Measurements from ENCODE around the gene CFAP91.

The CFAP91 gene

DNA sequence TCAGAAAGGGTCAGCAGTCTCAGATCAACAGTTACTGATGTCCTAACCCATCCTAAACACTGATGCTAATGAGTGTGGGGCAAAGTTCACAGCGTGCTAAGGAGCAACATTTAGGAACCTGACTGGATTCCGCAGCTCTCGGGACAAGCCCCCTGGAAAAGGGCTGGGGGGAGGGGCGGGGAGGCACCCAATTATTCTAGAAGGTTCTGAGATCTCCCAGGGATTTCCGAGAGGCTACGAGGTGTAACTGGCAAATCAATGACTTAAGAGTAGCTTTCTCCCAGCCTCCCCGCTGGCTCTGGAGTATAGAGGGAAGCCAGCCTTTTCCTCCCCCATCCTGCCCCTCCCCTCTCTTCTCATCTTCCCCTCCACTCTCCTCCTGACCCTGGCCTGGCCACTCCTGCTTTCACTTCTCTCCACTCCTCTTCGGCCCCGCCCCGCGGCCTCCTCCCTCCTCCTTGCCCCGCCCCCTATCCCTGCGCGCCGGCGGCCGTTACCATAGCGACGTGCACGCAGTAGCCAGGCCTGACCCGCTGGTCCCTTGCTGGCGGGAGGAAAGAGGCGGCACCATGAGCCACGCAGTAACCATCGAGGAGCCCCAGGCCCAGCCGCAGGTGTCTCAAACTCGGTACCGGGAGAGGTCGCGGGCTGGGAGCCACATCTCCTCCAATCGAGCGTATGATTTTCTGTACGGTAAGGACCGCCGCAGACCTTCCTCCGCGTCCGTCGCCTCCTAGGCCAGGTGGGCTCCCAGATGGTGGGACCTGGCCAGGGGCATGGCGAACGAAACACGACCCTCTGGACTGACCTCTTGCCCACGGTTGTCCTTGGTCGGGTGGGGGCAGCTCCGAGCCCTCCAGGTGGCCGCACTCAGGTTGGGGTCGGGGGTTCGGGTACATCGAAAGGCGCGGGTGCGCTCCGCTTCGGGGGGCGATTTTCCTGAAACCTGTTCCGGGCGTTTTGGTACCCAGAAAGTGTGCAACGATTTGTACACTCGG is at the start of gene CFAP91:
CFAP91 (plus strand) TSS at position 493 of the 998 bp plus-strand sequence; CDS start at position 570, 77 bp downstream.
- FAIRE-seq: no peak

DNA sequence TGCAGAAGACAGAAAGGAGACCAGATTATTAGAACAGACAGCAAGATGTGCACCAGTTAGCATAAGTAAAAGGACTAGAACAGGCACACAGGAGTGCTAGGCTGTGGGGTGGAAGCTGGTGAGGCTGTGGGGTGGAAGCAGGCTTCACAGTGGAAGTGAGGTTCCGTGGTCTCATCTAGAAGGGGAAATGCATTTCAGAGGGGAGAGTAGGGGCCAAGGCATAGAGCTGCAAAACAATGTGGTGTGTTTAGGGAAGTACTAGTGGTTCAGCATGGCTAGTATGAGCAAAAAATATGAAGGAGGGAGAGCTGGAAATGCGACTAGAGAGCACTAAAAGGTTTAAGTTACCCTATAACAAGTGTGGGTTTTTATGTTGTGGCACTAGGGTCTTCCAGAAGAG is 48.9 kb upstream of the CFAP91 start:
- FAIRE-seq: no peak

DNA sequence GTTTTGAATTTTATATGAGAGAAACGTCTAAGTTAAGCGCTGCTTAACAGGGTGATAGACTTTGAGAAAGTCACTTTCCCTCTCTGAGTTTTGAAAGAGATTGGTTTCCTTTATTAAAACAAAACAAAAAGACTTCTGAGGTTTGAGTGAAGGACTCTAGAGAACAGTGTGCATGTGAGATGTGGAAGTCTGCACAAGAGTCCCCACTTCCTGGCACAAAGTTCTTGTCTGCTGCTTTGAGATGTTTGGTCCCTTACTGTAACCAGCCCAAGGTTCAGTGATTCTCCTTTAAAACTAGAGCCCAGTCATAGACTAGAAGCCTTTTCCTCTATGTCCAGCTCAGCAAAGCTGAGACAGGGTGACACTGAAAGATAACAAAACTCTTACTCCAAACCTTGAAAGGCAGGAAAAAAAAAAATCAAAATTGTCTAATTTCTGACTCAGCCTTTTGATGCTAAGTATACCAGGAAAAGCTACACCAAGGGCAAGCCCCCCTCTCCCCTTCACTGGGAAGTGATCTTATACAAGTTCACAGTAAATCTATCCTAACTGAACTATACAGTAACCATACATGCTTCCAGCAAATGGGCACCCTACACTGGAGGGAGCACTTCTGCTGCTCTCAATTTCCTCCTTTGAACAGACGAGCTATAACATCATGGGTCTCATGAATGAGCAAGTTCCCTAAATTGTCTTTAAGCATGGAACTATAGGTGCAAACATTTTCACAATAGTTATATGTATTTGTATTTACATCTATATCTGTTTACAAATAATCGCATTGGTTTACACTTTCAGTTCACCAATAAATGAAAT is 44.7 kb upstream of the CFAP91 start:
- FAIRE-seq: no peak

DNA sequence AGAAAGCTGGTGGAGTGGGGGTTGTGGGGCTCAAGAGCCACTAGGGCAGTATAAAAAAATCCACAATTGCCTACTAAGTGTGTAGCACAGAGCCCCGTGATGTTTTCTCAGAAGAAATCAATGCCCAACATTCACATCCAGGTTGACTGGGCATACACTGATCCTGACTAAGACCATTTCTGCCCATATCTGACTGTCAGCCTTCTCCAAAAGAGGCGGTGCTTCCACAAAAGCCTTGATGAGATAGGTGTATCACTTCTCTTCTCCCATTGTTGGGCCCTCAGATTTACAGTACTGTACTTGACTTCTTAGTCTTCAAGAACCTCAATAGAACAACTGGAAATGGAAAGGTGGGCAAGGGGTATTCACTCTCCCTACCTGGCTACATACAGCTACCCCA is 43.8 kb upstream of the CFAP91 start:
- FAIRE-seq: no peak

DNA sequence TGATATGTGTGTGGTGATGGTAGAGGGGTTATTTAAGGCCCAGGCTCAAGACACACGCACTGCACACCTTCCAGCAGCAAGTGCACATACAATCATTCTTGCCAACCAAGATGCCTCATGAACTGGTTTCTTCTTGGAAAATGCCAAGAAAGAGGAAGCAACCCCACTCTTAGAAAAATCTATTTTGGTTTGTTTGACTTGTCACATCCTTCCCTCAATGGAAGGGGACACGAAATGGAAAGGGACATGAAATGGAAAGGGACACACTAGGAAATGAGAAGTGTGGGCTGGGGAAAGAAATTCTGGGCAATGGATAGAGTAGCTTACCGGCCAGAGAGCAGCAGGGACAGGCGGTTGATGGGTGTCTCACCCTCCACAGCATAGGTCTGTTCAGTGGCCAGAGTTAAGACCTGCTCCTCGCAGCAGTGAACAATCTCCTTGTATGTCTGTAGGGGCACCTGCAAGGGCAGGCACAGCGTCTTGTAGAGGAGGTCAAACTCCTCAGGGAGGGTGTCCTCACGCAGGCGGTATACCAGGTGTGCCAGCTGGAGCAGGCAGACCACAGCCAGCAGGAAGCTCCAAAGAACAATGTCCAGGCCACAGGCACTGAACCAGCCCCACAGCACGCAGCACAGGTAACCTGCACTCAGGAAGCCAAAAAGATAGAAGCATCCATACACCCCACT is 43.1 kb upstream of the CFAP91 start:
- FAIRE-seq: no peak

DNA sequence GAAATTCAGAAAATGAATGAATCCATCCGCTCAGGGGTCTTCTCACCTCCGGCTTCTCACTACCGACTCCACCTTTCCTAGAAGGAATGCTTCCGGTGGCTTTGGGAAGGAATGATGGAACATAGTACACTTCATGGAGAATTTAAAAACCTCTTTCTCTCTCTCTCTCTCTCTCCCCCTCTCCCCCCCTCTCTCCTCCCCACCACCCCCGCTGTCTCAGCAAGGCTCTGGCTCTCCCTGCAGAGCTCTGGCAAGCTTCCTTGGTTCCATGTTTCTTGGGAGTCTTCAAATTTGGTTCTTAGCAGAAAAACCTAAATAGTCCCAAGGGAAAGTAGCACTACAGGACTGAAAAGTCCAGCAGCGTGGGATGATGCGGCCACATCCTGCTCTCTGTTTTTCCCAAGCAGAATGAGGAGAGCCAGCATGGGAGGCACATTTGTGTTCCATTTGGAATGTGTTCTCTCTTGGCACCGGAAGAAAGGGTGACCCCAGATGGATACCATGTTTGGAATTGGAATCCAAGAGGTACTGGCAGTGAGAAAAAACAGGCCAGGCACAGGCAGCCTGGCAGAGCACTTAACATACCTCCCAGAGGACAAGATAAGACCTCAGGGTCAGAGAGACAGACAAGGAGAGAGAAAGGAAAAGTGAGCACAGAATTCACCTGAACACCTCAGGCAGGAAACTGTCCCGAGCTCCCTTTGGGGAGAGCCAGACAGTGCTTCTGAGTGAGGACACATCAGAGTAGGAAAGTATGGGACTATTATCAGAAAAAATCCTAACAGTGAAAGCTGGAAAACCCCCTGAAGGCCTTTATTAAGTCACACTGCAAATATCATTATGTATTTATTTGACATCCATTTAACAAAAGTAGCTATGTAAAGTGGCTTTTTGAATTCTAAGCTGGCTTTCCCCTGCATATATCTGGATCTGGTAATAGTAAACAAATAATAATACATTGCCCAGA is 42.1 kb upstream of the CFAP91 start, which contains the start of gene POPDC2:
POPDC2 (minus strand) TSS at position 116 of the 967 bp plus-strand sequence. CDS start 166 bp downstream, outside the sequence.
- FAIRE-seq: no peak

DNA sequence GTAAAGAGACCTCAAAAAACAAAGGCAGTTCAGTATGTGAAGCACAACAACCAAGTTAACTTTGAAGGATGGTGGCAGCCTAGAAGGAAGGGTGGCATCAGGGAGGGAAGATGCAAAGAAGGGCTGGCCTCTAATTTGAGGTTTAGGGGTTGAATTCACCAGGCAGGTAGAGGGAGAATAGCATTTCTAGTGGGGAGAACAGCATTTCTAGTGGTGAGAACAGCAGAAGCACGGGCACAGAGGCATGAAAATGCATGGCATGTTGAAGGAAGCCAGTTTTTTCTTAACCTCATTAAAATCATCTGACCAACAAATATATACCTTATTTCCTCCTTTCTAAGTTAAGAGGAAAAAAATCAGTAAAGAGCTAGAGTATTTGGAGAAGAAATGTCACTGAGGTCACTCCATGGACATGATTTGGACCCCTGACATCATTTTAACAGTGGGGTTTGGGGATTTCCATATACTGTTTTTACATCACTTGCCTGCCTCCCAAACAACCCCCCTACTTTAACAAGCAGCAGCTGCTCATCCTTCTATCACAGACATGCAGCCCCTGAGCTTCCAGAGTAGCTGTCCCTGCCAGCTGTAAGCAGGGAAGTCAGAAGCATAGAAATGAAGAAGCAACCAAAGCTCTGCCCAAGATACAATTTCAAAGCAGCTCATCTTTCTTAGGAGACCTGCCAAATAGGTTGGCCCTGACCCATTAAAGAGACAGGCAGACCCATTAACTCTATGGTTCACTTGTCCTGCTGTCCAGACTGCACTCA is 40.0 kb upstream of the CFAP91 start:
- FAIRE-seq: no peak

DNA sequence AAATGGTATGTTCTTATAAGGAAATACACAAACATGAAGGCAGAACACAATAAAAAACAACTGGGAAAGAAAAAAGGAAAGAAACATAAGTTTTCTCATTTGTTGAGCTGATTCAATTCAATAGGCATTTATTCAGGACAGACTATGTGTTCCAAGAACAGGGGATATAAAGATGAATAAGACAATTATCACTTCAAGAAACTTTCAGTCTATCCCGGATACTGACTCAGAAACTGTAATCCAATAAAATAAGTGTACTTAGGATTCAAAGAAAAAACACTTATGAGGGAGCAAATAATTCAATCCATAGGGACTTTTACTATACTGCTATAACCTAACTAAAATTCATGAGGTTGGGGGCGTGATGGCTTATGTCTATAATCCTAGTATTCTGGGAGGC is 38.9 kb upstream of the CFAP91 start:
- no peak for FAIRE-seq

DNA sequence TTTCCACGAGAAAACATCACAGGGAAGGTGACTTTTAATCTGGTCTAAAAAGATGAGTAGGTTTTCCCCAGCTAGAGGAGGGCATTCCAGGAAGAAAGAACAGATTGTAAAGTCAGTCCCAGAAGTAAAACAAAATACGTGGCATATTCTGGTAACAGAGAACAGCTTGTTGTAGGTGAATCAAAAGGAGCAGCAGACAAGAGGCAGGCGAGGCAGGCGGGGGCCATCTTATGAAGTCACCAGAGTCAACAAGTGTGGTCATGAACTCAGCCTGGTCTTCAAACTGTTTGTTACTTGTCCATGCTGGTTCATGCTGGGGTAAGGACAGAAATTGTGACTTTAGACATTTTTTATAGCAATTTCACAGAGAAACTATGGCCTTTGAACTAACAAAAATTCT is 38.5 kb upstream of the CFAP91 start:
- no peak for FAIRE-seq

DNA sequence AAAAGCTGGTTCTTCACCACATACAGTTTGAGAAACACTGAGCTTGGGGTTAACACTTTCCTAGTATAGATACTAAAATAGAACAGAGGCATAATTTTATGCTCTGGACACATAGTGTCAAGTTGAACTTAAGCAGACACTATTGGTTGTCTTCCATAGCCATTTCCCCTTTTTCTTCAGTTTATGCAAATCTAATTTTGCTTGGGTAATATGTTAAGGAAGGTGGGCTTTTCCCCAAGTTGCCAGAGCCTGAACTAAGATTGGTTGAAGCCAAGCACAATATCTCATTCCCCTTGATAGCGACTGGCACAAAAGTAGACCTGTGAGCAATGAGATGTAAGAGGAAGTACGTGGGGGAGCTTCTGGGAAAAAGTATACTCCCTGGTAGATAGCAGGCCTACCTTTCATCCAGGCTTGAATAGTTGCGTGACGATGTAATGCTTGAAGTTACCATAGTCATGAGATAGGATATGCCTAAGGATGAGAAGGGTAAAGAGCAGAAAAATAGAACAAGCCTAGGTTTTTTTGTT is 37.9 kb upstream of the CFAP91 start:
- FAIRE-seq: no peak

DNA sequence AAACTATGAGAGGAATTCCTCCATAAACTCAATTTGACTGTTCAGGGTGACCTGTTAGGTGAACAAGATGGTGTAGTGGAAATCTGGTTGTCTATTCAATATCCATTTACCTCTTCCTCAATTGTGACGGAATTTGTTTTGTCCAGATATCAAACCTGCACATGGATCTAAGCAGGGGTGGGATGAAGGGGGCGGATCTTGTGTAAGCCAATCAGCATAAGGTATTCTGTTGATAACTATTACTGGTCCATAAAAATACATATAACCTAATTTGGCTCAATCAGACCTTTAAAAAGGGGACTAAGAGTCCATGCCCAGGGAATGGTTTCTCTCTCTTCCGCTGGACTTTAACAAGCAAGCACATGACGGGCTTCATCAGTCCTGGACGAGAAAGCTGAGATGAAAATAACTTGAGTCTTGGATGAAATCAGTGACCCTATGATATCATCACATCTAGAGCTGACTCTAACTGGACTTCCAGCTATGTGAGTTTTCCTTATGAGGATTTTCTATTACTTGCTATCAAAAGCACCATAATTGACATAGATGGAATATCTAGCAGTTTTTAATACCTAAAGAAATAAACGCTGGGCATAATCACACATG is 36.8 kb upstream of the CFAP91 start:
- no peak for FAIRE-seq

DNA sequence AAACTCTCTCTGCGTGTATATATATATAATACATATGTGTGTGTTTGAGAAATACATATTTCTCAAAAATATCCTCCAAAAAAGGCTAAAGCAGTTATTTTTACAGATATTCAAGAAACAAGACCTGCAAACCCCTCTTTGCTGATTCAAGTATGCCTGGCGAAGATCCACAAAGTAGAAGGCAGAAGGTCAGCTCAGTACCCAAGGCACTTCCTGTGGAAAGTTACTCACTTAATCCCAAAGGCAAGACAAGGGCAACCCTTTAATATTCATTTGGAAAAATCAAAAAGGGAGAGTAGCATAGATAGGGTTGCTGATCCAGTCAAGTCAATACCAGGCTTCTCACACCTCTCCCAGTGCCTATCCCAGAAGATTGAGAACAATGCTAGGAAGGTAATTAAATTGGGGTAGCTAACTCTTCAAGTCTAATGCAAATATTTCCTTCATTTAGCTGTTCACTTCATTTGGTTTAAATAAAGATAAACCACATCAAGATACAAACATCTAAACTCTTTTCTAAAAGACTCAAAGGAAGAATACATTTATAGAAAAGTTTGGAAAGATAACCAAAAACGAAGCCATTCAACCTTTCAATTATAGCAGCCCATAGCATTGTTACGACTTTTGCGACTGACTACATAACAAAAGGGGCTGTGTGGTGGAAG is 32.8 kb upstream of the CFAP91 start:
- FAIRE-seq: no peak

DNA sequence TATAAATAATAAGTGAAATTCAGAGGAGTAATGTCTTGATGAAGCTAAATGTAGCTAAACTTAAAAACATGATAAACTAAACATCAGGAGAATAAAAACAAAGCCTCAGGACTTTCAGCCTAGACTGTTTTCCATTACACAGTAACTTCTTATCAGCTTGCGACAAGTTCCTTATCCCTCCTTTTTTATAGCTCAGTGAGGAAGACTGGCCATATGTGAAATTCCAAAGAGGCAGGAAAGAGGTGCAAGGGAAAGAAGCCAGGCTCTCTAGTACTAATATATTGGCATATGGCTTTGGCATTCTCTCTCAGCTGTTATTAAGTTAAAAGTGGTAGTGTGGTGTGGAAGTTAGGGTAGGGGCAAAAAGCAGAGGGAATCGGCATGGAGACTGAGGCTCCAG is 30.0 kb upstream of the CFAP91 start:
- FAIRE-seq: no peak

DNA sequence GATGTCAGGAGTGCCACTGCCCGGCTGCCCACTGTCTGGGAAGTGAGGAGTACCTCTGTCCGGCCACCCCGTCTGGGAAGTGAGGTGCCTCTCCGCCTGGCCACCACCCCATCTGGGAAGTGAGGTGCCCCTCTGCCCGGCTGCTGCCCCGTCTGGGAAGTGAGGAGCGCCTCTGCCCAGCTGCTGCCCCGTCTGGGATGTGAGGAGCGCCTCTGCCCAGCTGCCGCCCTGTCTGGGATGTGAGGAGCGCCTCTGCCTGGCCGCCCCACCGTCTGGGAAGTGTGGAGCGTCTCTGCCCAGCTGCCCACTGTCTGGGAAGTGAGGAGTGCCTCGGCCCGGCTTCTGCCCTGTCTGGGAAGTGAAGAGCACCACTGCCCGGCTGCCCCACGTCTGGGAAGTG is 28.9 kb upstream of the CFAP91 start:
- FAIRE-seq: no peak

DNA sequence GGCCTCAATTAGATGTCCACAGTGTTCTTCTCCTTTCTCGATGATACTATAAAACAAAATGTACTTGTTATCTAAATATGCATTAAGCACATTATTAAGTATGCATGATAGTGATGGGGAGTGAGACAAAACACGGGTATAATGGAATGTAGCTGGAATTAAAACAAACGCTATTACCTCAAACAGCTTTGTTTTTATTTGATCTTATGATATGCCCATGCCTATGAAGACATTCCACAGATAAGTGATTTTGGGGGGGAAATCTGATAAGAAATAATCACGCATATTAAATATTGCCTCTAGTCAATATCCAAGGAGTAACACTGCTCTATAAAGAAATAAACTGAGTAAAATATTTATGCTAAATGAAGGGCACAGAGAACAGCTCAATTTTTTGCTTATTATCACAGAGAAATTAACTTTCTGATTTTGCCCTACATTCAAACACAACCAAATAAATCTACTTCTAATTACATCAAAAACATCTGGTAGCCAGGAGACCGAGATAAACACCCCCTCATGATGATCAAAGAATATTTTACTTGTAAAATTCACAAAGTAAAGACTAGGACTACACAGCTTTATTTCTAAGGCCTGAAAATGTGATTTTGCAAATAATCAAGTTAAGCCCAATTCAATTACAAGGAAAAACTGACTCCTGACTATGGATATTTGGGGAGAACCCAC is 27.5 kb upstream of the CFAP91 start:
- FAIRE-seq: no peak

DNA sequence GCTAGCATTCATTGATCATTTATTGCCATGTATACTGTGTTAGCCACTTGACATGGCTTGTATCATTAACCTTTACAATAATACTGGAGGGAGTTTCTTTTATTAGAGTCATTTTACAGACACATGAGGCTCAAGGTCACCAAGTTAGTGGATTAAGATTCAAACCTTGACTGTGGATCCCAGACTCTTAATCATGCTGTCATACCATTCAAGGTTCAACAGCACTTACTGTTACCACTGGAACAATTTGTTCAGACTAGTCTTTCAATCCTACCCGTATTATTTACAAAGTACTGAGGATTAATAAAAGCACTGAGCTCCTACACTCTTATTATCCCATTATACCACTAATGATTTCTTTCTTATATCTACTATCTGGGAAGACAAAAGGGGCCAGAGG is 26.8 kb upstream of the CFAP91 start:
- no peak for FAIRE-seq

DNA sequence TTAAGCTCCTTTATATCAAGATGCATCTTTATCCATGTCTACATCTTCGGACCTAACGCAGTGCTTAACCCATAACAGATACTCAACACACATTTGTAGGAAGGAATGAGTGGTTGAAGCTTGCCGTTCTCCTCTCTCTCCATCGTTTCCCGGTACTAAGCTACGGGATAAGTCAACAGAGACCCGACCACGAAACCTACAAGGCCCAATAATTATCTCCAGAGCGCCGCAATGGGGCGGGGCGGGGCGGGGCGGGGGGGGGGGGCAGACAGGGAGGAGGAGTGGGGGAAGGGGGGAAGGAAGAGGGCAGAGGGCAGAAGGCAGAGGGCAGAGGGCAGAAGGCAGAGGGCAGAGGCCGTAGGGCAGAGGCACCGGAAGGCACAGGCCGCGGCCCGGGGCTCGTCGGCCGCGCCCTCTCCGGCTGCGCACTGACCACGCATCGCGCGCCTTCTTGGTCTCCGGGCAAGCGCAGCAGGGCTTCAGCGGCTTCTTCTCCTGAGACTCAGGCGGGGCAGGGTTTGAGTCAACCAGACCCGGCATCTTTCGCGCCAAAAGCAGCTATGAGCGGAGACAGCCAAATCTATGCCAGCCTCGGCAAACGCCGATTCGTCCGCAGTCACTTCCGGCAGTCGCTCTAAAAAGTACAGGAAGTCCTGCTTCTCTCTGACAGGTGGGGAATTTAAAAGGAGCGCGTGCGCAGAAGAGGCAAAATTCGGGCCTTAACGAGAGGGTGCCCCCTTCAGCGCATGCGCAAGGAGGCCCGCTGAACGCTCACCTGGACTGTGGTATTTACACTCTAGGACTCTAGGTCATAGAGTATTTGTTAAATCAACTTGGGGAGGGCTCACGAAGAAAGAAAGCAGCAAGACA is 25.8 kb upstream of the CFAP91 start, which contains the start of gene COX17:
COX17 (minus strand) TSS at position 636 of the 870 bp plus-strand sequence; CDS start at position 540, 96 bp downstream.
- FAIRE-seq: peak; percentile 90

DNA sequence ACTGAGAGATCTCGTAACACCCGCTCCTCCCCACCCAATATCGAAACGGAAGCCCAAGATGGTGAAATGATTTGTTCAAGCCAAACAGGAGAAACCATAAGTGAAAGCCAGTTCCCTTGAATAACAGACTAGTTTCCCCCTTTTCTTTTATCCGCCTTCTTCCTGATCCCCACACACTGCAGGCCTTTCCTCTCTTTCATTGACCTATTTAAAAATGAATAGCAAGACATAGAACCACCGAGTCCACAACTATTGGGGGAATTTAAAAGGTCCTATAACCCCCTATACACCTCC is 25.2 kb upstream of the CFAP91 start:
- FAIRE-seq: no peak

Measured in endometrium (tissue), 2 donors.